Ishikawa (cell line): Measurements from ENCODE around the gene PRKCSH.

Experiments used
- CEBPB ChIP-seq: IDR thresholded peaks from 2 replicates; pipeline ENCODE4 v1.6.1; 2012
- CREB1 ChIP-seq: IDR thresholded peaks from 2 replicates; pipeline ENCODE4 v1.6.1; 2012; ENCODE audit warnings: low read depth
- EGR1 ChIP-seq: IDR thresholded peaks from 2 replicates; pipeline ENCODE4 v1.6.1; 2012
- EP300 ChIP-seq: IDR thresholded peaks from 2 replicates; pipeline ENCODE4 v1.6.1; 2012; ENCODE audit warnings: borderline replicate concordance
- FOXM1 ChIP-seq: IDR thresholded peaks from 2 replicates; pipeline ENCODE4 v1.6.1; 2012; ENCODE audit warnings: low read depth, borderline replicate concordance
- NFIC ChIP-seq: IDR thresholded peaks from 2 replicates; pipeline ENCODE4 v1.6.1; 2012
- RAD21 ChIP-seq: IDR thresholded peaks from 2 replicates; pipeline ENCODE4 v1.6.1; 2012; ENCODE audit warnings: low read depth
- REST ChIP-seq: IDR thresholded peaks from 2 replicates; pipeline ENCODE4 v1.6.1; 2012; ENCODE audit warnings: low read depth, mild to moderate bottlenecking
- TAF1 ChIP-seq: IDR thresholded peaks from 2 replicates; pipeline ENCODE4 v1.6.1; 2012; ENCODE audit warnings: low read depth, mild to moderate bottlenecking
- TCF12 ChIP-seq: IDR thresholded peaks from 2 replicates; pipeline ENCODE4 v1.6.1; 2012; ENCODE audit warnings: low read depth
- TEAD4 ChIP-seq: IDR thresholded peaks from 2 replicates; pipeline ENCODE4 v1.6.1; 2012
- YY1 ChIP-seq: IDR thresholded peaks from 2 replicates; pipeline ENCODE4 v1.6.1; 2012; ENCODE audit warnings: low read depth
- ZBTB7A ChIP-seq: IDR thresholded peaks from 2 replicates; pipeline ENCODE4 v1.6.1; 2012; ENCODE audit warnings: low read depth
- TF ChIP-seq, protein P1 (sequence below): IDR thresholded peaks from 2 replicates; pipeline ENCODE4 v1.6.1; 2012
- TF ChIP-seq, protein P2 (sequence below): IDR thresholded peaks from 2 replicates; pipeline ENCODE4 v1.6.1; 2012

The PRKCSH gene

DNA sequence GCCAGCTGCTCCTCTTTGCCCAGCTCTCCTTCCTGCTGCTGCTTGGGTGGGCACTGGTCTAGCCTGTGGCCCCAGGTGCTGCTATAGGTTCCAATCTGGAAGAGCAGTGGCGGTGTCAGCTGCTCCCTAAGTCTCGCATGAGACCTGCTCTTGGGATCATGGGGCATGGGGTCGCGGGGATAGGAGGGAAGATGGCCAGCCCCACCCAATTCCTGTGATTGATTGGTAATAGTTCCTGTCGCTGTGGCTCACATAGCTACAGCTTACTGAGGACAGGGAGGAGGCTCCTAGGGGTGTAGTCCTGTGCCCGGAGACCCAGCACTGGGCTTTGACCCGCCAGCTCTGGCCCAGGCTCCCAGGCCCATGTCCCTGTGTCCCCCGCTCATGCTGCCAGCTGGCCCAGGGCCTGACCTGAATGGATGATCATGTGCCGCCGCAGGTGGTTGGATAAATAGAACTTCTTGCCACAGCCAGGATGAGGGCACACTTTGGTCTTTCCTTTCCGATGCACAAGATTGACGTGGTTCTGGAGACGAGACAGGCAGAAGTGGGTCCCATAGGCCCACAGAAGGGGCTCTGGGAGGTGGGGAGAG lies 49.9 kb downstream of the PRKCSH start:
- TF ChIP-seq CEBPB (no peak), TAF1 (no peak), TCF12 (no peak), FOXM1 (no peak), TEAD4 (no peak), YY1 (no peak), REST (no peak), EP300 (no peak), ZBTB7A (no peak), CREB1 (no peak), RAD21 (no peak), EGR1 (no peak), NFIC (no peak)
- TF ChIP-seq, protein P1, sequence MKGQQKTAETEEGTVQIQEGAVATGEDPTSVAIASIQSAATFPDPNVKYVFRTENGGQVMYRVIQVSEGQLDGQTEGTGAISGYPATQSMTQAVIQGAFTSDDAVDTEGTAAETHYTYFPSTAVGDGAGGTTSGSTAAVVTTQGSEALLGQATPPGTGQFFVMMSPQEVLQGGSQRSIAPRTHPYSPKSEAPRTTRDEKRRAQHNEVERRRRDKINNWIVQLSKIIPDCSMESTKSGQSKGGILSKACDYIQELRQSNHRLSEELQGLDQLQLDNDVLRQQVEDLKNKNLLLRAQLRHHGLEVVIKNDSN, result no peak
- TF ChIP-seq, protein P2, sequence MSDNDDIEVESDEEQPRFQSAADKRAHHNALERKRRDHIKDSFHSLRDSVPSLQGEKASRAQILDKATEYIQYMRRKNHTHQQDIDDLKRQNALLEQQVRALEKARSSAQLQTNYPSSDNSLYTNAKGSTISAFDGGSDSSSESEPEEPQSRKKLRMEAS, result no peak

DNA sequence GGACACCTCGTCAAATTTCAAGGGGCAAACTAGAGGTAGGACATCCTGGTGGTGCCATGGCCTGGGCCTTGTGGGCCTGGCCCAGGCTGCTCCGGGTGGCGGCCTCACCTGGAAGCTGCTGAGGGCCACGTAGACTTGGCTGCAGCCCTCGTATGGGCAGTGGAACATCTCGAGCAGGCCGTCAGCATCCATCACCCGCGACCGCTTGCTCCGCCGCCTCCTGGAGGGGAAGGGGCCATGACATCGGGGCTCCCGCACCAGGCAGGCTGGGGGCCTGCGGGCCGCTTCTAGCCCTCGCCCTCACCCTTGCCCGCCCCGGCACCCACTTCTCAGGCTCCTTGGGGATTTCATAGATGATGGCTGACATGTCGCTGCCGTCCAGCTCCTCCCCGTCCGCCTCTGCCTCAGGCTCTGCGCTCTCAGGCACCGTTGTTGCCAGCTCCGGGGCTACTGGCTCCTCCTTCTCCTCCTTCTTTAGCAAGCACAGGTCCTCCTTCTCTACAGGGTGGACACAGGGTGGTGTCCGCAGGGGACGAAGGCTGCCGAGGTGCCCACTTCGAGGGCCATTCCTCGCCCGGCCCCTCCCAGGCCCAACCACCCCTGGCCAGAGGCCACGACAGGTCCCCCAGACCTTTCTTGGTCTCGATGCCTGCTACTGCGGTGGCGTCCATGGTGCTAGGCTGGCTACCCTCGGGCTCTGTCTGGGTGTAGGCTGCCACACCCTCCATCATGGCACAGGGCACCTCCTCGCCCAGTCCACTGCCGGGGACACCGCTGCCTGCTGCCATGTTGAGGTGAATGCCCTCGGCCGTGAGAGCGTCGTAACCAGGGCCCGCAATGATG lies 51.4 kb downstream of the PRKCSH start:
- TF ChIP-seq EP300, result no peak
- TF ChIP-seq EGR1, result no peak
- no peak for TF ChIP-seq ZBTB7A
- no peak for TF ChIP-seq NFIC
- no peak for TF ChIP-seq TCF12
- TF ChIP-seq, protein P1, result no peak
- TF ChIP-seq, protein P2, result no peak
- no peak for TF ChIP-seq FOXM1
- no peak for TF ChIP-seq TEAD4
- no peak for TF ChIP-seq TAF1
- no peak for TF ChIP-seq RAD21
- TF ChIP-seq REST, result no peak
- TF ChIP-seq CEBPB, result no peak

DNA sequence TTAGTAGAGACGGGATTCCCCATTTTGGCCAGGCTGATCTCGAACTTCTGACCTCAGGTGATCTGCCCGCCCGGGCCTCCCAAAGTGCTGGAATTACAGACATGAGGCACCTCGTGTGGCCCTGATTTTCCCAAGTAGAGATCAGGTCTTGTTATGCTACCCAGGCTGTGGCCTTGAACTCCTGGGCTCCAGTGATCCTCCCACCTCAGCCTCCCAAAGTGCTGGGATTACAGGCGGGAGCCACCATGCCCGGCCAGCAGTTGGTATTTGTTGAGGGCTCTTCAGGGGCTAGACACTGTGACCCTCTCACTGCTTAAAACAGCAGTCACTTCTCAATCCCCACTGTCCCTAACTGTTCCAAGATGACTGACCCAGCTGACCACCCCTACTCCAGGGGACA lies 53.9 kb downstream of the PRKCSH start:
- TF ChIP-seq REST (no peak), ZBTB7A (no peak), FOXM1 (no peak), TEAD4 (no peak), CEBPB (no peak), EP300 (no peak)
- TF ChIP-seq, protein P1, result no peak

DNA sequence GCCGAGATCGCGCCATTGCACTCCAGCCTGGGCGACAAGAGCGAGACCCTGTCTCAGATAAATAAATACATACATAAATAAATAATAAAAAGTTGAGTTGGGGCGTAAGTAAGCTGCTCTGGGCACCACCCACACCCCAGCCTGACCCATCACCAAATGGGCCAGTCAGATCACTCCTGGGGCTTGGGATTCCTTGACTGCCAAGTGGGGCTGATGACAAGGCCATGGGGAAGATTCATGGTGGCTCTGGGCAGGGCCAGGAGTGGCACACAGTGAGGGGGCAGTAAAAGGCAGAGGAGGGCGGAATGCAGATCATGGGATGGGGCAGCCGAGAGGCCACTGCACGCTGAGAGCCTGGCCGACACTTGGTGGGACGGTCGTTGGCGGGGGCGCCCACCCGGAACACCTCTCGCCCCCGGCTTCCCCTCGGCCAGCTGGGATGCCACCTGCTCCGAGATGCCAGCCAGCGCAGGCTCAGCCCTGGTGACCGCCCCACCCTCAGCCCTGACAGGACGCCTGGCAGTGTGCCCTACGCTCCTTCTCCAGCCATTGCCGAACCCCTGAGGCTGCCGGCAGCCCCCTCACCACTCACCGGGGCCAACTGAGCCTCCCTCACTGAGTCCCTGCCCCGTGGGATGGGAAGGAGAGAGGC lies 59.3 kb downstream of the PRKCSH start:
- no peak for TF ChIP-seq YY1
